GM12865 (cell line): ENCODE results near the gene NFYC.
A peak's percentile ranks its signal among the peaks of the same experiment; 100 is the strongest.

Experiments used
- DNase-seq: peaks from one replicate; pipeline ENCODE4 v3.0.0; 2010; ENCODE audit warnings: low read depth
- H3K4me3 ChIP-seq: 2 replicates; pipeline ENCODE4 v1.5.1; 2011; ENCODE audit warnings: mild to moderate bottlenecking, low read depth, low read length, control low read depth
- TF ChIP-seq, protein P1 (sequence below): IDR thresholded peaks from 2 replicates; pipeline ENCODE4 v1.5.1; 2011; ENCODE audit warnings: low read length, control low read depth, low read depth, inconsistent platforms; ENCODE audit not compliant: insufficient read depth; ENCODE audit errors: missing control alignments

NFYC gene

DNA sequence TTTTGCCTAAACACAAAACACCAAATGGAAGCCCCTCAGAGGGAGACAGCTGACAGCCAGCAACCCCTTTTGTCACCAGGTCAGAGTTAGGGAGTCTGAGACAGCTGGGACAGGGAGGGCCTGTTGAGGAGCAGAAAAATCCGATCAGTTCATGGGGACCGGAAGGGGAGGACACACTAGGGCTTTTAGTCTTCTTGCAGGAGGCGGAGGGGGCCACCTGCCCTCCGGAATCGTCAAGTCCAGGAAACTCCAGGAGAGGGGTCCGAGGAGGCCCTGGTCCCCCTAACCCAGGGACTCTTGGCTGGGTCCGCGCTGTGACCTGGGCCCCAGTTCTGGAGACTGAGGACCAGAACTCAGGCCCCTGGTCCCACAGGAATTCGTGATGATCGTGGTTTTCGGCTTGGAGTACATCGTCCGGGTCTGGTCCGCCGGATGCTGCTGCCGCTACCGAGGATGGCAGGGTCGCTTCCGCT is 126.3 kb downstream of the NFYC start:
- TF ChIP-seq, protein P1, sequence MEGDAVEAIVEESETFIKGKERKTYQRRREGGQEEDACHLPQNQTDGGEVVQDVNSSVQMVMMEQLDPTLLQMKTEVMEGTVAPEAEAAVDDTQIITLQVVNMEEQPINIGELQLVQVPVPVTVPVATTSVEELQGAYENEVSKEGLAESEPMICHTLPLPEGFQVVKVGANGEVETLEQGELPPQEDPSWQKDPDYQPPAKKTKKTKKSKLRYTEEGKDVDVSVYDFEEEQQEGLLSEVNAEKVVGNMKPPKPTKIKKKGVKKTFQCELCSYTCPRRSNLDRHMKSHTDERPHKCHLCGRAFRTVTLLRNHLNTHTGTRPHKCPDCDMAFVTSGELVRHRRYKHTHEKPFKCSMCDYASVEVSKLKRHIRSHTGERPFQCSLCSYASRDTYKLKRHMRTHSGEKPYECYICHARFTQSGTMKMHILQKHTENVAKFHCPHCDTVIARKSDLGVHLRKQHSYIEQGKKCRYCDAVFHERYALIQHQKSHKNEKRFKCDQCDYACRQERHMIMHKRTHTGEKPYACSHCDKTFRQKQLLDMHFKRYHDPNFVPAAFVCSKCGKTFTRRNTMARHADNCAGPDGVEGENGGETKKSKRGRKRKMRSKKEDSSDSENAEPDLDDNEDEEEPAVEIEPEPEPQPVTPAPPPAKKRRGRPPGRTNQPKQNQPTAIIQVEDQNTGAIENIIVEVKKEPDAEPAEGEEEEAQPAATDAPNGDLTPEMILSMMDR = no peak
- H3K4me3 ChIP-seq = peak overlapping the region; percentile 61

DNA sequence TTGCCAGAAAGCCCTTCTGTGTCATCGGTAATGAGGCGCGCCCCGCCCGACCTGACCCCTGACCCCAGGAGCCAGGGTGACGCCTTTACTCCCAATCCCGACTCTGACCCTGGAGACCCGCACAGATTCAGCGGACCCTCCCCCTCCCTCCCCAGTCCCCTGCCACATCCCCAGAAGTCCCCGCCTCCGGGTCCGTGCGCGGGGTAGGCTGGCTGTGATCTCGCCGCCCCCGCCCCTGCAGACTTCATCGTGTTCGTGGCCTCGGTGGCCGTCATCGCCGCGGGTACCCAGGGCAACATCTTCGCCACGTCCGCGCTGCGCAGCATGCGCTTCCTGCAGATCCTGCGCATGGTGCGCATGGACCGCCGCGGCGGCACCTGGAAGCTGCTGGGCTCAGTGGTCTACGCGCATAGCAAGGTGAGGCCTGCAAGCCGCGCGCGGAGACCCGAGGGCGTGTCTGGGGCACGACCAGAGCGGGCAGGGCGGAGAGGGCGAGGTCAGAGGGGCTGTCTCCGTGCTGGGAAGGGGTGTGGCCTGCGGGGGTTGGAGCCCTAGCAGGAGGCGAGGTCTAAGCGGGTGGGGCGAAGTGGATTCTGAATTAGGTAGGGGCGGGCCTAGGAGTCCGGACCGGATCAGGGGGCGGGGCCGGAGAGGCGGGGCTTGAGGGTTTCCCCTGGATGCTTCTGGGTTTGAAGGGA is 126.9 kb downstream of the NFYC start:
- DNase-seq = peak; percentile 87
- peak overlapping the region; percentile 61 for H3K4me3 ChIP-seq
- TF ChIP-seq, protein P1 = no peak

More for the DNA sequence above, 126.3 kb downstream of the NFYC start:
- DNase-seq = peak; percentile 31

DNA sequence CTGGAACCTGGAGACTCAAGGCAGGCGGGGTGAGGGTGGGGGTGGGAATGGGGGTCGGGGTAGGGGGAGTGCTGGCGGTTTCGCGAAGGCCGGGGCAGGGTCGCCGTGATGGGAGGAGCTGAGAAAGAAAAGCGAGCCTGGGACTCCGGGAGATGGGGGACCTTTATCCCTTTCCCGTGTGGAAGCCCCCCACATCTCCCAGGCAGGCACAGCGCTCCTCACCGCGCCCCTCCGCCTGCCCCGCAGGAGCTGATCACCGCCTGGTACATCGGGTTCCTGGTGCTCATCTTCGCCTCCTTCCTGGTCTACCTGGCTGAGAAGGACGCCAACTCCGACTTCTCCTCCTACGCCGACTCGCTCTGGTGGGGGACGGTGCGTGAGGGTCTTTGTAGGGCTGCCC is 127.6 kb downstream of the NFYC start:
- H3K4me3 ChIP-seq = peak overlapping the region; percentile 61
- TF ChIP-seq, protein P1 = no peak
- DNase-seq = no peak

DNA sequence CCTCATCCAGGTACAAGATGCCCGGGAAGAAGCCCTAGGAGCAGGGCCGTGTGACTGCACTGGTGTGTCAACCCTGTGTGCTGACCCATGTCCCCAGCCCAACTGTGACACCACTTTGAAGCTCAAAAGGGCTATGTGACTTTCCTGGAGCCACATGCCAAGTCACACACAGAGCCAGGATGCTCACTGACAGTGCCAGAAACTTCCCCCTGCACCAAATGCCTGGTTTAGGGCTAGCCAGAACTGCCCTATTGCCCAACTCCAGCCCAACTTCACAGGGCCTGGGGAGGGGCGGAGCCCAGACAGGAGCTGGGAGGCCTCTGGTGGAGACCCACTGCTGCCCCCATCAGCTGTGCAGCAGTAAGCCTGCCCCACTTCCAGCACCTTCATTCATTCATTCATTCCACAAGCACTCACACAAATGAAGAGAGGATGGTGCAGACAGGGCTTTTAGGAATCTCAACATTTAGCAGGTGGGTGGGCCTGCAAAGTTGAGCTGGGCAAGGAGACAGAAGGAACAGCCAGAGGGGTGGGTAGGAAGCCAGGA is 128.8 kb downstream of the NFYC start:
- no peak for DNase-seq
- TF ChIP-seq, protein P1 = no peak
- no peak overlapping the region for H3K4me3 ChIP-seq
